PC-3 (cell line): ENCODE results near the gene ATG7.

Experiments used
- CTCF ChIP-seq: fragments of 300-600 bp; sonication (generic); conservative IDR thresholded peaks from 2 replicates; pipeline ENCODE4 v1.5.1; 2017; ENCODE audit warnings: antibody characterized with exemption, low read depth, mild to moderate bottlenecking, low read length
- EZH2phosphoT487 ChIP-seq: fragments of 300-600 bp; sonication (generic); IDR thresholded peaks from 2 replicates; pipeline ENCODE4 v1.6.1; 2018; ENCODE audit warnings: mild to moderate bottlenecking, antibody characterized with exemption, low read length, borderline replicate concordance

- no peak for TF ChIP-seq CTCF
- no peak for TF ChIP-seq EZH2phosphoT487
Observed at GRCh38 chr3:11250902-11251806, 21.0 kb upstream of the ATG7 start.
